GM12878 (cell line): Measurements from ENCODE around the gene RAD18.

ENCODE experiments used
- BRCA1 ChIP-seq: IDR thresholded peaks from 2 replicates; pipeline ENCODE4 v1.6.1; 2011; ENCODE audit warnings: low read depth, low read length, improper control_type of control experiment
- MXI1 ChIP-seq: fragments of 150-350 bp; IDR thresholded peaks from 2 replicates; pipeline ENCODE4 v1.6.1; 2011; ENCODE audit warnings: low read depth, mild to moderate bottlenecking, inconsistent platforms, low read length, improper control_type of control experiment
- POLR2A ChIP-seq: IDR thresholded peaks from 2 replicates; pipeline ENCODE4 v1.6.1; 2011; ENCODE audit warnings: low read depth, mild to moderate bottlenecking, low read length
- SMARCA5 ChIP-seq: fragments of 450-650 bp; IDR thresholded peaks from 2 replicates; pipeline ENCODE4 v1.6.1; 2017; ENCODE audit warnings: mild to moderate bottlenecking
- SRF ChIP-seq, 2 experiments: IDR thresholded peaks; 2 replicates each; pipeline ENCODE4 v1.6.1; 2011; ENCODE audit warnings: low read depth in 2 of 2, low read length in 2 of 2, mild to moderate bottlenecking in 1 of 2, moderate library complexity in 1 of 2
- YBX1 ChIP-seq: fragments of 450-650 bp; IDR thresholded peaks from 2 replicates; pipeline ENCODE4 v1.6.1; 2016; ENCODE audit warnings: antibody characterized with exemption
- ZNF274 ChIP-seq: IDR thresholded peaks from one replicate; pipeline ENCODE4 v1.8.0; 2011; ENCODE audit not compliant: insufficient read length, insufficient read depth
- TF ChIP-seq, protein P1 (sequence below): fragments of 450-650 bp; formaldehyde crosslinking; IDR thresholded peaks from 2 replicates; pipeline ENCODE4 v1.4.0; 2022; ENCODE audit warnings: mild to moderate bottlenecking, moderate library complexity

DNA sequence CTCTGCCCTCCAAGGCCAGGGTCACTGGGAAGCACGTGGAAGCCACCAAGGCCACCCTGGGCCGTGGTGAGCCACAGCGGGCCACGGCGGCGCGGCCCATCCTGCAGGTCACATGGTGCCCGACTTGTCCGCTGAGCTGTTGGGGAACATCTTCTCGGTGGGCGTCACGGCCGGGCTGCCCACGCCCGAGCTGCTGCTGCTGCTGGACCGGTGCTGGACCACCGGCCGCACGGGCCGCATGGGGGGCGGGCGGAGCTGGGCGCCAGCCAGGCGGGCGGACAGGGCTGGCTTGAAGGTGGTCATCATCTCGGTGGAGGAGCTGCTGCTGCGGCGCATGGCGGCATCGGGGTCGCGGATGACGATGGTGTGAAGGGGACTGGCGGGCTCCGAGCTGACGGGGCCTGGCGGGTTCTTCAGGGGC, 22.1 kb upstream of the RAD18 start:
- no peak for TF ChIP-seq SMARCA5
- TF ChIP-seq SRF (IDR thresholded peaks at IDR 0.05; ENCODE audit: low read depth in 2 of 2, low read length in 2 of 2) = no peak
- TF ChIP-seq POLR2A = no peak
- TF ChIP-seq BRCA1 = no peak
- TF ChIP-seq YBX1 = no peak
- no peak for TF ChIP-seq ZNF274
- TF ChIP-seq MXI1 = no peak
- TF ChIP-seq, protein P1, sequence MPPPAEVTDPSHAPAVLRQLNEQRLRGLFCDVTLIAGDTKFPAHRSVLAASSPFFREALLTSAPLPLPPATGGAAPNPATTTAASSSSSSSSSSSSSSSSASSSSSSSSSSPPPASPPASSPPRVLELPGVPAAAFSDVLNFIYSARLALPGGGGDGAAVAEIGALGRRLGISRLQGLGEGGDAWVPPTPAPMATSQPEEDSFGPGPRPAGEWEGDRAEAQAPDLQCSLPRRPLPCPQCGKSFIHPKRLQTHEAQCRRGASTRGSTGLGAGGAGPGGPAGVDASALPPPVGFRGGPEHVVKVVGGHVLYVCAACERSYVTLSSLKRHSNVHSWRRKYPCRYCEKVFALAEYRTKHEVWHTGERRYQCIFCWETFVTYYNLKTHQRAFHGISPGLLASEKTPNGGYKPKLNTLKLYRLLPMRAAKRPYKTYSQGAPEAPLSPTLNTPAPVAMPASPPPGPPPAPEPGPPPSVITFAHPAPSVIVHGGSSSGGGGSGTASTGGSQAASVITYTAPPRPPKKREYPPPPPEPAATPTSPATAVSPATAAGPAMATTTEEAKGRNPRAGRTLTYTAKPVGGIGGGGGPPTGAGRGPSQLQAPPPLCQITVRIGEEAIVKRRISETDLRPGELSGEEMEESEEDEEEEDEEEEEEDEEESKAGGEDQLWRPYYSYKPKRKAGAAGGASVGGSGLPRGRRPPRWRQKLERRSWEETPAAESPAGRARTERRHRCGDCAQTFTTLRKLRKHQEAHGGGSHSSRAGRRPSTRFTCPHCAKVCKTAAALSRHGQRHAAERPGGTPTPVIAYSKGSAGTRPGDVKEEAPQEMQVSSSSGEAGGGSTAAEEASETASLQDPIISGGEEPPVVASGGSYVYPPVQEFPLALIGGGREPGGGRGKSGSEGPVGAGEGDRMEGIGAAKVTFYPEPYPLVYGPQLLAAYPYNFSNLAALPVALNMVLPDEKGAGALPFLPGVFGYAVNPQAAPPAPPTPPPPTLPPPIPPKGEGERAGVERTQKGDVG = no peak
